ENCODE results near the gene TBC1D5. TPM values are rescaled to one million over a fixed set of nuclear protein-coding genes. Genes with fewer than 3 reads are reported as not detected.

Gene TBC1D5
- total RNA-seq, 4 donors from 2014 or later, result 21.3 to 86.4 (median 48.1) TPM

DNA sequence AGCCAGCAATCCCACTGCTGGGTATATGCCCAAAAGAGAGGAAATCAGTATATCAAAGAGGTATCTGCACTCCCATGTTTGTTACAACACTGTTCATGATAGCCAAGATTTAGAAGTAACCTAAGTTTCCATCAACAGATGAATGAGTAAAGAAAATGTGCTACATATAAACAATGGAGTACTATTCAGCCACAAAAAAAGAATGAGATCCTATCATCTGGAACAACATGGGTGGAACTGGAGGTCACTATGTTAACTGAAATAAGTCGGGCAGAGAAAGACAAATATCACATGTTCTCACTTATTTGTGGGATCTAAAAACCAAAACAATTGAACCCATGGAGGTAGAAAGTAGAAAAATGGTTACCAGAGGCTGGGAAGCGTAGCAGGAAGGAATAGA lies 108.2 kb downstream of the TBC1D5 start:
- no peak overlapping the region for H3K27ac ChIP-seq
- no peak for DNase-seq

GRCh38 chr3:17632401-17633100 lies 109.9 kb downstream of the TBC1D5 start:
- H3K27me3 ChIP-seq, result no peaks in the 10 kb centered on the region
- intact Hi-C loops (cut with DNase I; ENCODE audit: low total_unique reads) (no loop called here), in situ Hi-C loops (cut with MboI; ENCODE audit: low pct_ligation_motif_present in 1 of 4, low pct_unique_long_range_greater_than_20kb in 1 of 4, low sequenced_read_pairs in 3 of 4) (loop anchor here in 3 of 4 donors (25.0 kb wide), 1 partner anchor 205 kb away; no protein-coding TSS in a partner anchor)
- no peaks in the 10 kb centered on the region for H3K36me3 ChIP-seq
- no peak for DNase-seq
- H3K9me3 ChIP-seq, result no peaks in the 10 kb centered on the region
- no peak overlapping the region for H3K27ac ChIP-seq
- TF ChIP-seq CTCF (IDR thresholded peaks at IDR 0.05) (no peak), EP300 (IDR thresholded peaks at IDR 0.05; ENCODE audit: low read depth) (no peak), POLR2A (IDR thresholded peaks at IDR 0.05) (no peak), POLR2AphosphoS5 (IDR thresholded peaks at IDR 0.05) (no peak)
- H3K4me1 ChIP-seq, result peaks cover 0 to 5% (median 0%) of the 10 kb centered on the region in 4 donors
- H3K4me3 ChIP-seq, result no peak overlapping the region
- 62 to 75% methylated on average over 3 of the region's 3 CpGs for WGBS, 2 donors (ENCODE audit: low coverage in 1 of 2)

More for the DNA sequence above, 108.2 kb downstream of the TBC1D5 start:
- WGBS, 2 donors (ENCODE audit: low coverage in 1 of 2), result 89 to 92% methylated on average over 2 of the region's 2 CpGs
- no peak for TF ChIP-seq POLR2A (IDR thresholded peaks at IDR 0.05)
- TF ChIP-seq POLR2AphosphoS5 (IDR thresholded peaks at IDR 0.05), result no peak
- TF ChIP-seq CTCF (IDR thresholded peaks at IDR 0.05), result no peak
- TF ChIP-seq EP300 (IDR thresholded peaks at IDR 0.05; ENCODE audit: low read depth), result no peak
- no peaks in the 10 kb centered on the region for H3K27me3 ChIP-seq
- in situ Hi-C loops (cut with MboI; ENCODE audit: low pct_ligation_motif_present in 1 of 4, low pct_unique_long_range_greater_than_20kb in 1 of 4, low sequenced_read_pairs in 3 of 4) (loop anchor here in 3 of 4 donors (25.0 kb wide), 1 partner anchor 203 kb away; no protein-coding TSS in a partner anchor), intact Hi-C loops (cut with DNase I; ENCODE audit: low total_unique reads) (no loop called here)
- H3K9me3 ChIP-seq, result no peaks in the 10 kb centered on the region
- no peak overlapping the region for H3K4me3 ChIP-seq
- H3K36me3 ChIP-seq, result no peaks in the 10 kb centered on the region
- H3K4me1 ChIP-seq, result peaks cover 0 to 5% (median 0%) of the 10 kb centered on the region in 4 donors

DNA sequence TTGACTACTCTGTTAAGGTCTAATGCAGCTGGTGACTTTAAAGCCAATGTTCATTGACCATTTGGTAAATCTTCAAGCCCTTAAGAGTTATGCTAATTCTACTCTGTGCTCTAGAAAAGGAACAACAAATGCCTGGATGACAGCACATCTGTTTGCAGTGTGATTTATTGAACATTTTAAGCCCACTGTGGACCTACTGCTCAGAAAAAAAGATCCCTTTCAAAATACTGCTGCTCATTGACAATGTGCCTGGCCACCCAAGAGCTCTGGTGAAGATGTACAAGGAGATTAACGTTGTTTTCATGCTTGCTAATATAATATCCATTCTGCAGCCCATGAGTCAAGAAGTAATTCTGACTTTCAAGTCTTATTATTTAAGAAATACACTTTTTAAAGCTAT lies 110.8 kb downstream of the TBC1D5 start:
- Histone ChIP-seq H3K4me3 (no peak overlapping the region), H3K9me3 (no peaks in the 10 kb centered on the region), H3K27ac (no peak overlapping the region), H3K27me3 (no peaks in the 10 kb centered on the region), H3K4me1 (peaks cover 0 to 5% (median 0%) of the 10 kb centered on the region in 4 donors), H3K36me3 (no peaks in the 10 kb centered on the region)
- TF ChIP-seq CTCF (IDR thresholded peaks at IDR 0.05) (no peak), POLR2A (IDR thresholded peaks at IDR 0.05) (no peak), POLR2AphosphoS5 (IDR thresholded peaks at IDR 0.05) (no peak), EP300 (IDR thresholded peaks at IDR 0.05; ENCODE audit: low read depth) (no peak)
- intact Hi-C loops (cut with DNase I; ENCODE audit: low total_unique reads), result no loop called here
- in situ Hi-C loops (cut with MboI; ENCODE audit: low pct_ligation_motif_present in 1 of 4, low pct_unique_long_range_greater_than_20kb in 1 of 4, low sequenced_read_pairs in 3 of 4), result loop anchor here in 3 of 4 donors (25.0 kb wide), 1 partner anchor 206 kb away; no protein-coding TSS in a partner anchor
- DNase-seq, result no peak
- 93 to 100% methylated on average over 1 of the region's 1 CpG for WGBS, 2 donors (ENCODE audit: low coverage in 1 of 2)

DNA sequence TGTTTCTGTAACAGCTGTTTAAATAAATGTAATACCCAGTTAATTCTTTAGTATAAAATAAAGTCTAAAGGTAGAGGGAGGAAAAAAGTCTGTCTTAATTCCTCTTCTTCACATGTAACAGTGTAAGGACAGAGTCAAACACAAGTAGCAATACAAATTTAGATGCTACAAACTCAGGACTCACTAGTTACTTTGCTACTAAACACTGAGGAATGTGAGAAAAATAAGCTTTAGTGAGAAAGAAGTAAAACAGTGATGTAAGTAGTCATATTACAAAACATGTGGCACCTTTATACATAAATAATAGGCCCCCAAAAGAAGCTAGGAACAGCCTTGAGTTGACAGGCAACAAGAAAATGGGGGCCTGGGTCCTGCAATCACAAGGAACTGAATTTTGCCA lies 113.0 kb downstream of the TBC1D5 start:
- DNase-seq, result no peak
- H3K27me3 ChIP-seq, result no peaks in the 10 kb centered on the region
- no peaks in the 10 kb centered on the region for H3K4me1 ChIP-seq
- no peaks in the 10 kb centered on the region for H3K36me3 ChIP-seq
- H3K4me3 ChIP-seq, result no peak overlapping the region
- no peak for TF ChIP-seq CTCF (IDR thresholded peaks at IDR 0.05)
- no peak for TF ChIP-seq EP300 (IDR thresholded peaks at IDR 0.05; ENCODE audit: low read depth)
- no peak for TF ChIP-seq POLR2AphosphoS5 (IDR thresholded peaks at IDR 0.05)
- in situ Hi-C loops (cut with MboI; ENCODE audit: low pct_ligation_motif_present in 1 of 4, low pct_unique_long_range_greater_than_20kb in 1 of 4, low sequenced_read_pairs in 3 of 4) (loop anchor here in 3 of 4 donors (25.0 kb wide), 1 partner anchor 208 kb away; no protein-coding TSS in a partner anchor), intact Hi-C loops (cut with DNase I; ENCODE audit: low total_unique reads) (no loop called here)
- no peak overlapping the region for H3K27ac ChIP-seq
- no peaks in the 10 kb centered on the region for H3K9me3 ChIP-seq
